ENCODE data around the gene WDFY2.

WDFY2 gene

DNA sequence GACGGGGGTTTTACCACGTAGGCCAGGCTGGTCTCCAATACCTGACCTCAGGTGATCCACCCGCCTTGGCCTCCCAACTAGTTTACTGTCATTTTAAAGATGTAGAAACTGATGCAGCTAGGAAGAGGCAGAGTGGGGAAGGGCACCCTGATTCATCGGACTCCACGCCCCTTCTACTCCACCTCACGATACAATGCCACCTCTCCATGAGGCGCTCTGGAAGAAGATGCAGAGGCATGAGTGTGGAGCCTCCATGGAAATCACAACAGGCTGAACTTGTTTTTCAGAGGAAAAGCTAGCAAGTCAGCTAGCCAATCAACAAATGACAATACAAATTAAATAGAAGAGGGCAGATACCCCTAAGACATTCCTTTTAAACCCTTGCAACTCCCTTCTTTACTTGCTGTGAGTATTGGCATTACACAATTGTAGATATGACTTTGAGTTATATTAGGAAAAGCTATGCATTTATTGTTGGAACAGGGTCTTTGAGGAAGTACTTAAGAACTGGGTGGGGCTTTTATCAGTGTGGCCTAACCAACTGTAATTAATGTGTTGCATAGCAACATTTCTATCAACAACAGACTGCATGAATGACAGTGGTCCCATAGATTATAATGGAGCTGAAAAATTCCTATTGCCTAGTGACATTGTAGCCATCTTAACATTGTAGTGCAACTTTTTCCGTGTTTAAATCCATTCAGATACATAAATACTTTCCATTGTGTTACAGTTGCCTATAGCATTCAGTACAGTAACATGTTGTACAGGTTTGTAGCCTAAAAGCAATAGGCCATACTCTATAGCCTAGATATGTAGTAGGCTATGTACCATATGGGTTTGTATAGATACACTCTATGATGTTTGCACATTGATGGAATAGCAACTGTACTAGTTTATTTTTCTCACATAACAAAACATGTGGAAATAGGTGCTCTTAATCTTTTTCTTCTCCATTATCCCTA is 17.6 kb downstream of the WDFY2 start:
- DNase-seq, result no peak

GRCh38 chr13:51603716-51604115 is 19.5 kb downstream of the WDFY2 start:
- no peak for DNase-seq

DNA sequence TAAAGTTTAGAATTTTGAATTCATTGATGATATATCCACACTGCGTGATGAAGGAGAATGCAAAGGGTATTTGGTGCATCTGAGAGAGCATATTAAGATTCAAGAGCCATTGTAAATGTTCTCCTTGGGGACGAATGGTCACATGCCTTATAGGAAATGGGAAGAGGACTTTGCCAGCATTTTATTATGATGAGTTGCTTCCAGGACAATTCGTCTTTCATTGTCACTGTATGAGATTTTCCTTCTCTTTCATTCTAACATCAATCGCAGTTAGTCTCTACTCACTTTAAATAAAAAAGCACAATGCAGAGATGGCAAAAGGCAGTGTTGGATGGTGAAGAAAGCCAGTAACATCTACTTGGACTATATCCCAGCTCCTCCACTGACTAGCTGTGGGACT is 21.4 kb downstream of the WDFY2 start:
- DNase-seq, result no peak

DNA sequence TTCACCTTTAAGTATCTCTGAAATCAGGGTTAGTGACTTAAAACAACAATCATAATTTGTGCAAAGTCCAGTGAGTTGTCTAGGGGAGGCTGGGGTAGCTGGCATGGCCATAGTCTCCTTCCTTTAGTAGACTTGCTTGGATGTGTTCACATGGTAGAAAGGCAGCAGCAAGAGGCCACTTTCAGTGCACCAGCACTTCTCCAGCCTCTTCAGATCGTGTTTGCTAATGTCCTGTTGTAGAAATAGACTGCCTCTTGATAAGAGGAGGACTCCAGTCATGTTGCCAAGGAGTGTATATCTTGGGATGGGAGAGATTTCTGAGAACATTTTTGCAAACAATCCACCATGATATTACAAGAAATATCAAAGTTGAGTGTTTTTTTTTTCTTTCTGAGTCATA is 22.9 kb downstream of the WDFY2 start:
- no peak for DNase-seq

- no peak for DNase-seq
Observed at GRCh38 chr13:51608857-51609406, 24.7 kb downstream of the WDFY2 start.

- no peak for DNase-seq
Observed at GRCh38 chr13:51612867-51613266, 28.6 kb downstream of the WDFY2 start.

GRCh38 chr13:51613535-51613934 is 29.3 kb downstream of the WDFY2 start:
- no peak for DNase-seq

DNA sequence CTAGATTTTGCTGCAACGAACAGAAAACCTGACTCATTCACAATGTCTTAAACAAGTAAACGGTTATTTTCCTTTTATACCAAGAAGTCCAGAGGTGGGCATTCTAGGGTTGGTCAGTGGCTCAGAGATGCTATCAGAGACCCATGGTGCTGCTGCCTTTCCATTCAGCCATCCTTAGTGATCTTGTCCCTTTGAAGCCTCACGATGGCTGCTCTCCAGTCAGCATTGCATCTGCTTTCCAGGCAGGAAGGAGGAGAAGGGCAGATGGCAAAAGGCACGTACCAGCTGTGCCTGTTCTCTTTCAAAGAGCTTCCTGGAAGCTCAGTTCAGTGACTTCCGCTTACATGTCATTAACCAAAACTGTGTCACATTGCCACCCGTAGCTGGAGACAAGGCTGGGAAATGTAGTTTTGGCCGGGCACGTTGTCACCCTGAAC is 30.1 kb downstream of the WDFY2 start:
- DNase-seq, result peak in 3 of 5 donors; percentile 13 to 77 (median 22)

- no peak for DNase-seq
Observed at GRCh38 chr13:51618626-51619025, 34.4 kb downstream of the WDFY2 start.

DNA sequence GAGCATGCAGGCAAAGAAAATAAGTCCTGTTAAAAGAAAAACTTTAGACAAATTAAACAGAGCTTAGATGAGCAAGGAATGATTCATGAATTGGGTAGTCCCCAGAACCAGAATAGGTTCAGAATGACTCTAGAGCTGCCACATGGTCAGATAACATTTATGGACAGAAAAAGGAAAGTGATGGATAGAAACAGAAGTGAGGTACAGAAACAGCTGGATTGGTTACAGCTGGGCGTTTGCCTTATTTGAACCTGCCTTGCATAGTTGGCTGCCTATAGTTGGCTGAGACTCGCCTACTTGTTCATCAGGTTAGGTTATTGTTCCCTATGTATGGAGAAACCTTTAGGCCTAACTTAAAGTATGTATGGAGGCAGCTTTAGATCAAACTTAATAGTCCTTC is 35.4 kb downstream of the WDFY2 start:
- peak in 1 of 5 donors; percentile 22 for DNase-seq

DNA sequence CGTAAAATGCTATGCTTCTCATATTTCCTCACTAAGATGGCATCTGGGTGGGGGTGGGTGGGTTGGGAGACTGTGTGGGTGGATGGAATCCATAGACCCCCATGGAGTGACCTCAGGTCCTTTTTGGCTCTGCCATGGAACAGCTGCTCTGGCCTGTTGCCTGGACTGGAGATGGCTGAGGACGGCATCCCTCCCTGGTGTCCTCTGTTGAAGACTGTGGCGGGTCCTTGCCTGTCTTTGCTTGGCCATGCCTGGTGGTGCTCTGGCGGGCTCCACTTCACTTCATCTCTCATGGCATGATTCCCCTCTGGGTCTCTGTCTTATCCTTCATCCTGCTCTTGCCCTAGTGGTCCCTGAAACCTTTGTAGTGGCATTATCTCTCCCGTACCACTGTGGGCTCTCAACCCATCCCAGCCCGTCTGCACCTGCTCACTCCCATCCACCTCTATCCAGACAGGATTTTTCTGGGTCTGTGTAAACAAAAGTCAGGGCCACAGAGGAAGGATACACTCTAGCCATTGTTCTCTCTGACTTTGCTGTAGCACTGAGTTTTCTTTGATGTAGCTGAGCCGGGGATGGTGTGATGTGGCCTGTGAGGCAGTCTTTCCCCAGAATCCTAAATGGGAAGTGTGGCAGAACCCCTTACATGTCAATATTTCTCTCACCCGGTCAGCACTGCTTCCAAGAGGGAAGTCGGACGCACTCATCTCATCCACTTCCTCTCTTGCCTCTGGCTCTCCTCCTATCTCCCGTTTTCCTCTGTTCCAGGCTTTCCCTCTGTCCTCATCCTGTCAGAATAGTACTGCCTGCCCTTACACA is 36.1 kb downstream of the WDFY2 start:
- DNase-seq, result no peak

GRCh38 chr13:51621602-51622001 is 37.3 kb downstream of the WDFY2 start:
- DNase-seq, result no peak

- DNase-seq, result no peak
Observed at GRCh38 chr13:51623473-51623872, 39.2 kb downstream of the WDFY2 start.

DNA sequence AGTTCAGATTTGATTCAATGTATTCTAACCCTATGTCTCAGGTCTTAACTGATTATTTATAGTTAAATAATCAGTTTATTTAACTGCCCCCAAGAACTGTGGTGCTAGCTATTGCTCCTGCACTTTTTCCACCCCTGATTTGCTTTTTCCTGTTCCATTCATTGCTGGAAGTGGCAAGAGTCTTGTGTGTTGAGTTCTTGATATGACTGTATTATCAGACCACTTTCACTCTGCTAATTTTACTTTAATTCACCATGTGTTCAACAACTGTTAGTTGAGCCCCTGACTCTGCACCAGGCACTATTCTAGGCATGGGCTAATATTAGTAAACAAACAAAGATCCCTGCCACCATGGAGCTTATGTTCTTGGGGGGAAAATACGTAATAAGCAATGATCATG is 39.9 kb downstream of the WDFY2 start:
- no peak for DNase-seq

- no peak for DNase-seq
Observed at GRCh38 chr13:51624695-51625345, 40.6 kb downstream of the WDFY2 start.

DNA sequence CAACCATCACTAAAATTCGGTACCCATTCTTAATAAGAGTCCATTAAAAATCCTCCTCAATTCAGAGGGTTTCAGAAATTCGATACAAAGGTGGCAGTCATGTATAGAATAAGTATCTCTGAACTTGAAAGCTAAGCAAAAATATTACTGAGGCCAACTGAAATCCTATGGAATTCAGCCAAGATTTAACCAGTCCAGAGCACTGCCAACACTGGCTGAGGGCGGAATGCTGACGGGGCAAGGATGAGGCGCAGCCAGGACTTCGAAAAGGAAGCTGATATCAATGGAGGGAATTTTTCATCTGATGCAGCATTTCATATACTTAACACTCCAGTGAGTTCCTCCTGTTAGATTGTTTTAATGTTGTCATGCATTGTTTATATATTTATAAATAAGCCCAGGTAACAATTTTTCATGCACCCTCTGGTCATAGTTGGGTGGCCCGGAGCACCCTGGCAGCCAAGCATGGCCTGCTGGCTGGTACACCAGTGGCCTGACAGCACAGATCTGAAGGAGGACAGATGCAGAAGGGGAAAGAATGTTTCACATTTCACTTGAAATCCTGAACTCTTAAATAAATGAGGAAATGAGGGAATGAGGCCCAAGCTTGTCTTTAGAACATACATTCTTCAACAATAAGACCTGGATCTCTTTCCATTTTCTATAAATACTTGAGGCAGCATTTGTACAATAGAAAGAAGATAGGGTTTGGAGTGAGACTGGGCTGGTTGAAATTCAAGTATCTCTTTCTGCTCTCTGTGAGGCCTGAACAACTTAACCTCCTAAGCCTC is 41.5 kb downstream of the WDFY2 start:
- DNase-seq, result no peak

- no peak for DNase-seq
Observed at GRCh38 chr13:51626749-51627148, 42.5 kb downstream of the WDFY2 start.

DNA sequence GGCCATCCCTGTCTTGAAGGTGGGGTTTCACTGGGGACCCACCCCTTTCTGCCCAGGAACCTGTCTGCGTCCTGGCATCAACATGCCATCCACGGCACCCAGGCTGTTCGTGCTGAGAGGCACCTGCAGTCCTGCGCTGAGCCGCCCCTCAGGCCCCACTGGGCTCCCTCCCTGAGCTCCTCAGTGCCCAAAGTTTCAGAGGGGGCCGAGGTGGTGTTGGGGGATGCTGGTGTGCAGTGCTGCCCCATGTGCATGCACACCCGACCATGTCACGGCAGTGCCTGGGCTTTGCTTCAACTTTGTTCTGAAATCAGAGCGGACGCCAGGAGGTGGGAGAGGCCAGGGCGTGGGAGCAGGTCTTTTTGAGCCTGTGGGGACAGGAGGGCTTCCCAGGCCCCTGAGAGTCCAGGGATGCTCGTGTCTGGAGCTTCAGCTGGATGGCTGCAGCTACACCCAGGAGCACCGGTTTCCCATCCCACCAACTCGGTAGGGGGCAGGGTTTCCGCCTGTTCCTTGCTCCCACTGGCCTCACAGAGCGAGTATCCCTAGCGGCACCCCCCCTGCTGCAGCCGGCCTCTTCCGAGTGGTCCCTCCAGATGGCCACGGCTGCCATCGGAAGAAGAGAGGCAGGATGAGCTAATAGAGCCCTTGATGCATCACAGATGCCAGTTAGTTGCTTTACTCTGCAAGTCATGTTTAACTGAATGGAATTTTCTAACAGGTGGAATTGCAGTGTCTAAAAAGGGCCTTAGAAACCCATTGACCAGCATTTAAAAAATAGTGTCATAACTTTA is 44.0 kb downstream of the WDFY2 start:
- DNase-seq, result no peak

- DNase-seq, result no peak
Observed at GRCh38 chr13:51629491-51630287, 45.4 kb downstream of the WDFY2 start.

DNA sequence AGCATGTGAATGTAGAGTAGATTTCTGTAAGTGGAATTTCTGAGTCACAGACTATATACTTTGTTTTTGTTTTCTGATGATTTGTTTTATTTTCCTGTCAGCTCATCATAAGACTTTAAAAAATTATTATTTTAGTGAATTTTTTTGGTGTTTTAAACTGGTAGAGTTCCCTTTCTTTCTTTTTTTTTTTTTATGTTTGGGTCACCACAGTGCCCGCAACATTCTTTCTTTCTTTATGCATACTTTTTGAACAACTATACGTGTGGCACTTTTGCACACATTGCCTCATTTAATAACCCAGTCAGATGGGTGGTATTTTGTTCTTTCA is 46.0 kb downstream of the WDFY2 start:
- no peak for DNase-seq
